Erythroblast (primary cell): ENCODE measurements around the gene KDELR3.

ENCODE experiments used
- DNase-seq, 2 experiments: peaks; one replicate each; lab custom pipeline; 2025; lab: John Stamatoyannopoulos, UW
- GATA1 ChIP-seq: IDR thresholded peaks from 2 replicates; pipeline ENCODE4 v1.6.1; 2011; ENCODE audit warnings: low read depth, mild to moderate bottlenecking, control low read depth, low read length, moderate library complexity
- POLR2A ChIP-seq: IDR thresholded peaks from 2 replicates; pipeline ENCODE4 v1.6.1; 2011; ENCODE audit warnings: mild to moderate bottlenecking, low read length

Gene KDELR3

DNA sequence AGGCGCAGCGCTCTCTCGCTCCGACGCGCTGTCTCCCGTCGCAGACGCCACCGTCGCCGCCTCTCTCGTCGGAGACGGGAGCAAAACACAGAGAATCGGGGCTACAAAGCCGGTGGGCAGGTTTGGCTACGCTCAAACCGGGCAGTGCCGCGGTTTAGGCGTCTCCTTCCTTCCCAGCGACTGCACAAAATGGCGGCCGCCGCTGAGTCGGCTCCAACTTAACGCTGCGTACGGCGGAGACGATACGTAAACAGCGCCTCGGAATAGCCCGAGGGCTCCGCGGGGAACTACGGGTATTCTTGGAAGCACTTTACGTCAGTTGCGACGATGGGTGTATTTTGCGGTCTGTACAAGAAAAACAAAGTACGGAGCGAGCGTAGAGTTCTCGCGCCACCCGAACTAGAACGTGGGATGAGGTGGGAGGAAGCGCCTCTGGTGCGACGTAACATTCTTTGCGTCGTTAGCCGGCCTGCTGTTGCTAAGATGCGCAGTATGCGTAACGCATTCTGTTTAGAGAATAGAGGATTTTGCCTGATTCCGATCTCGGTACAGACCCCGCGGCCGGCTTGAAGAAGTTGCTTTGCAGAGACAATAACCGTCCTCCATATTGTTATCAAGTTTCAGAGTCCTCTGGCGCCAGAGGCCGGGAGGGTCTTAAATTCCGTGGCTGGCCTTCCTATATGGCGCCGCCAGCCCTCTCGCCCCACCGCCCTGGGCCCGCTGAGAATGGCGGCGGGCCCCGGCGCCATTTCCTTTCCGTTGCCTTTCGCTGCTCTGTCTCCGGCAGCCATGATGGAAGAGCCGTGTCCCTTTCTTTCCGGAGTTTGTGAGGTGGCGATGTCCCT, 38.4 kb downstream of the KDELR3 start, which contains the start of gene DDX17:
TSS of gene DDX17 (minus strand) at position 194 of the 845 bp plus-strand sequence.
- peak; percentile 99 for DNase-seq
- TF ChIP-seq GATA1 (no peak), POLR2A (peak; percentile 90)

GRCh38 chr22:38510416-38510970, 42.6 kb downstream of the KDELR3 start:
- DNase-seq = no peak
- no peak for TF ChIP-seq GATA1
- no peak for TF ChIP-seq POLR2A

GRCh38 chr22:38513063-38513462, 45.2 kb downstream of the KDELR3 start:
- TF ChIP-seq GATA1 (no peak), POLR2A (no peak)
- DNase-seq = peak; percentile 47 to 55

DNA sequence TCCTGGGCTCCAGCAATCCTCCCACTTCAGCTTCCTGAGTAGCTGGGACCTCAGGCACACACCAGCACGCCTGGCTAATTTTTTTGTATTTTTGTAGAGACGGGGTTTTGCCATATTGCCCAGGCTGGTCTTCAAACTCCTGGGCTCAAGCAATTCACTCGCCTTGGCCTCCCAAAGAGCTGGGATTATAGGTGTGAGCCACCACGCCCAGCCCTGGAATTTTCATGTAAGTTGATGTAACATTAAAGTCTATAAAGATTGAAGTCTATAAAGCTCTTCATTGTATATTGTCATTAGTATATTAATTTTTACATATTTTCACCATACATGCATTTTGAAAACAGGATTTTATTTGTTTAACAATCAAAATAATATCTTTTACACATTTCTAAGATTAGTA, 50.7 kb downstream of the KDELR3 start:
- TF ChIP-seq GATA1 = no peak
- no peak for TF ChIP-seq POLR2A
- DNase-seq = no peak

DNA sequence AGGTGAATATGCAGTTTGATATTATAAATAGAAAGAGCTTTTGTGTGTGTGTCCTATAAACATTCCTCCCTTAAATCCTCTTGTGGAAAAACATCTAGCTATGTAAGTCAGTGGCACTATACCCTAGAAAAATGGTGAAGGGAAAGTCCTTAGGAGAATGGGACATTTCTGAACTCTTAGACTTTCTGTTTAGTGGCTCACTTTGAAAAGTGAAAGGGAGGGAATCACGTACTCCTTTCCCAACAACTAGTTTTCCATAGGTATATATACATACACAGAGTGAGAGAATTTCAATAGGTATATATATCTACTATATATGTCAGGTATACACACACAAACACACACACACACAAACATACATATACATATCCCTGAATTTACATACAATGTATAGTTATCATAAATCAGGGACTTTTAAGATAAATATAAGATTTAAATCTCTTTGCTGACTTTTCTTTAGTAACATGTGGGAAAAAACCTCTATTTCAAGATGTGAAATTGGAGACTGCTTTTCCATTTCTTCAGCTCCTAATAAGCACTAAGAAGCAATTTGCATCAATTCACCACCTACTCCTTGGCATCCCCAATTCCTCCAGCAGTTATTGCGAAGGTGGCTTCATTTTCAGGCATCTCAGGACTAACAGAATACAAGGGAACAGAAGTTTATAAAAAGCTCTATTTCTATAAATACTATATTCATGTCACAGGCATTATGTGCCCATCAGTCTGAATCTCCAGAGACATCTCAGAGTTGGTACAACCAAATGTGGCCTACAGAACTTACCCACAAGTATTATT, 51.8 kb downstream of the KDELR3 start:
- no peak for DNase-seq
- TF ChIP-seq POLR2A = no peak
- no peak for TF ChIP-seq GATA1

DNA sequence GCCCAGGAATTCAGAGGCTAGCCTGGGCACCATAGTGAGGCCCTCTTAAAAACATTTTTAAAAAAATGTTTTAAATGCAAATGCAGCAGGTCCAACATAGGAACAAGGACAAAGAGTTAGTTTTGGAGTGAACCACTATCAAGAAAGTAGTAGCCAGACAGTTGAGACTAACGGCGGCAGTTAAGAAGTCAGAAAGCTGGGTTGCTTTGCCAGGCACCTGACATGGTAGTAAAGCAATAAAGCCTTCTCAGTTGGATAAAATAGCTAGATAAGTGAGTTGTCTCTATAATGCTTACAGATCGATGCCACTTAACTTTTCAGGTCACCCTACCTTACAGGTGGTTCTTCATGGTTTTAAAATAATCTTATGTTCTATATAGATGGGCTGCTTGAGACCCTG, 55.1 kb downstream of the KDELR3 start:
- no peak for DNase-seq
- no peak for TF ChIP-seq POLR2A
- TF ChIP-seq GATA1 = no peak

DNA sequence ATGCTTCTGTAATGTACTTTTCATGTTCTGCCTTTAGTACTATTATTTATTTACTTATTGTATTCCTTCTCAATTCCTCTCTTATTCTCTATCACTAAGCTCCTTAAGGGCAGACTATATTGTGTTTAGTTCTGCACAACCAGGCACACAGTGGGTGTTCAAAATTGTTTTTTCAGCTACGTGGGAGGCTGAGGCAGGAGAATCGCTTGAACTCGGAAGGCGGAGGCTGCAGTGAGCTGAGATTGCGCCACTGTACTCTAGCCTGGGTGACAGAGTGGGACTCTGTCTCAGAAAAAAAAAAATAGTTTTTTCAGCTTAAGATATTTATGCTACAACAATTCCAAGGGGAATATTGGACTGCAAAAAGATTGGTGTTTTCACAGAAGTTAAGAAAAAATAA, 55.6 kb downstream of the KDELR3 start:
- no peak for DNase-seq
- TF ChIP-seq POLR2A (no peak), GATA1 (no peak)

- TF ChIP-seq POLR2A = no peak
- no peak for TF ChIP-seq GATA1
- DNase-seq = no peak
These were observed 56.5 kb downstream of the KDELR3 start for GRCh38 chr22:38524429-38524828.

- no peak for TF ChIP-seq POLR2A
- no peak for TF ChIP-seq GATA1
- DNase-seq = no peak
These were observed 63.5 kb downstream of the KDELR3 start for GRCh38 chr22:38531251-38531938.
